Central memory CD4-positive, alpha-beta T cell (primary cell): ENCODE measurements around the gene IL6.
"Not testable (repeated sequence)": the region's sequence is repeated elsewhere in the genome, so short reads cannot be mapped to it uniquely, and the experiment has no call there.

Experiments used
- DNase-seq: peaks from one replicate; pipeline ENCODE4 v3.0.0; 2022

IL6 gene

GRCh38 chr7:22729180-22729825 lies 2.3 kb downstream of the IL6 start:
- DNase-seq: no peak

GRCh38 chr7:22730066-22730710 lies 3.2 kb downstream of the IL6 start:
- no peak for DNase-seq

GRCh38 chr7:22730921-22731654 lies 4.1 kb downstream of the IL6 start:
- DNase-seq: no peak

GRCh38 chr7:22731766-22732165 lies 4.8 kb downstream of the IL6 start:
- no peak for DNase-seq

- DNase-seq: no peak
Observed at GRCh38 chr7:22732556-22733126, 5.6 kb downstream of the IL6 start.

- DNase-seq: no peak
Observed at GRCh38 chr7:22733761-22734160, 6.8 kb downstream of the IL6 start.

- no peak for DNase-seq
Observed at GRCh38 chr7:22743014-22743413, 16.0 kb downstream of the IL6 start.

- no peak for DNase-seq
Observed at GRCh38 chr7:22751341-22751740, 24.3 kb downstream of the IL6 start.

GRCh38 chr7:22757338-22757994 lies 30.5 kb downstream of the IL6 start:
- DNase-seq: no peak

GRCh38 chr7:22758576-22758975 lies 31.6 kb downstream of the IL6 start:
- no peak for DNase-seq

GRCh38 chr7:22759721-22760120 lies 32.7 kb downstream of the IL6 start:
- no peak for DNase-seq

- no peak for DNase-seq
Observed at GRCh38 chr7:22762866-22763265, 35.9 kb downstream of the IL6 start.

GRCh38 chr7:22765609-22766008 lies 38.6 kb downstream of the IL6 start:
- DNase-seq: no peak

GRCh38 chr7:22771194-22771871 lies 44.3 kb downstream of the IL6 start:
- no peak for DNase-seq

GRCh38 chr7:22771872-22772228 lies 44.9 kb downstream of the IL6 start:
- no peak for DNase-seq

- DNase-seq: no peak
Observed at GRCh38 chr7:22772885-22773284, 45.9 kb downstream of the IL6 start.

GRCh38 chr7:22776964-22777363 lies 50.0 kb downstream of the IL6 start:
- DNase-seq: no peak

- DNase-seq: not testable (repeated sequence)
Observed at GRCh38 chr7:22779730-22780323, 52.8 kb downstream of the IL6 start.

- no peak for DNase-seq
Observed at GRCh38 chr7:22781230-22781711, 54.3 kb downstream of the IL6 start.
